RCC 7860 (cell line): ENCODE data around the gene MARK4.

Experiments used
- DNase-seq: peaks from one replicate; pipeline ENCODE4 v3.0.0-alpha.2; 2015; ENCODE audit warnings: low spot score
- FAIRE-seq: peaks from 2 replicates; lab custom pipeline; 2012; peaks lifted over from hg19 to GRCh38; lab: Jason Lieb, UNC

MARK4 gene

GRCh38 chr19:45271098-45271734 lies 20.1 kb downstream of the MARK4 start:
- DNase-seq (no peak), FAIRE-seq (no peak)

- DNase-seq (no peak), FAIRE-seq (no peak)
Observed at GRCh38 chr19:45271735-45272108, 20.7 kb downstream of the MARK4 start.

GRCh38 chr19:45273521-45273855 lies 22.4 kb downstream of the MARK4 start:
- FAIRE-seq = no peak
- no peak for DNase-seq

DNA sequence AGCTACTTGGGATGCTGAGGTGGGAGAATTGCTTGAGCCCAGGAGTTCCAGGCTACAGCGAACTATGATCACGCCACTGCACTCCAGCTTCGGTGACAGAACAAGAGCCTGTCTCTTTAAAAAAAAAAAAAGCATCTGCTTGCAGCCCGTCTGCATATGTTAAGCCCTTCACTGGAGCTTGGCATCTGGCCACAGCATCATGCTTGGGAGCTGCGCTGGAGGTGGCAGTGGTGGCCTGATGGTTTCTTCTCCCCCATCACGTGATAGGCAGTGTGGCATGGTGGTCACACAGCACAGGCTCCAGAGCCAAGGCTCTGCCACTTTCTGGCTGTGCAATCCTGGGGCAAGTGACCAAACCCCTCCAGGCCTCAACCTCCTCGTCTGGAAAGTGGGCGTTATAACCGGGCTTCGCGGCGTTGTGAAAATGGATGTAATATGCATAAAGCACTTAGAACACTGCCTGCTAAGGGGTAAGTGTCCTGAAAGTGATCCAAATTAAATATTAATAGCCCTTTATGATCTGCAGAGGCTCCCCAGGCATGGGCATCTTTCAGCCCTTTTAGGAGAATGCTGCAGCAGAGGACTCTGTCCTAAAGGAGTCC lies 24.4 kb downstream of the MARK4 start:
- DNase-seq = no peak

GRCh38 chr19:45276284-45276687 lies 25.2 kb downstream of the MARK4 start:
- FAIRE-seq = no peak

More for the DNA sequence above, 24.4 kb downstream of the MARK4 start:
- FAIRE-seq = no peak

DNA sequence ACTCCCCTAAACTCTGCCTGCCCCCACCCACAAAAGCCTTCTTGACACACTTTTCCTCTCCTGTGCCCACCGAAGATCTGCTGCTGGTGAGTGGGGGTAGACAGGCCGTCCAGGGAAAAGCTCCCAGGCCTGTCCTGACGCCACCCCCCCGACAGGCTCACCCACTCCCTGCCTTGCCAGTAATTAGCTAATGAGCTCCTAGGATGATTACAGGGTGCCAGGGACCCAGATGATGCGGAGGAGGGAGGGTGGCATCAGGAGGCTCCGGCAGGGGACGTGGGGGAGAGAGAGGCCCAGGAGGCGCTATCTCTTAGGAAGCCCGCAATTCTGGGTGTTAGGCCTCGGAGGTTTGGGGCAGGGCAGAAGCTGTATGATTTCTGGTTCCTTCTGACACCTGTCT lies 27.0 kb downstream of the MARK4 start:
- DNase-seq = no peak
- no peak for FAIRE-seq

More at GRCh38 chr19:45276284-45276687, 25.2 kb downstream of the MARK4 start:
- no peak for DNase-seq

- DNase-seq (no peak), FAIRE-seq (no peak)
Observed at GRCh38 chr19:45279587-45280192, 28.6 kb downstream of the MARK4 start.

- no peak for DNase-seq
- no peak for FAIRE-seq
Observed at GRCh38 chr19:45280471-45280961, 29.4 kb downstream of the MARK4 start.

DNA sequence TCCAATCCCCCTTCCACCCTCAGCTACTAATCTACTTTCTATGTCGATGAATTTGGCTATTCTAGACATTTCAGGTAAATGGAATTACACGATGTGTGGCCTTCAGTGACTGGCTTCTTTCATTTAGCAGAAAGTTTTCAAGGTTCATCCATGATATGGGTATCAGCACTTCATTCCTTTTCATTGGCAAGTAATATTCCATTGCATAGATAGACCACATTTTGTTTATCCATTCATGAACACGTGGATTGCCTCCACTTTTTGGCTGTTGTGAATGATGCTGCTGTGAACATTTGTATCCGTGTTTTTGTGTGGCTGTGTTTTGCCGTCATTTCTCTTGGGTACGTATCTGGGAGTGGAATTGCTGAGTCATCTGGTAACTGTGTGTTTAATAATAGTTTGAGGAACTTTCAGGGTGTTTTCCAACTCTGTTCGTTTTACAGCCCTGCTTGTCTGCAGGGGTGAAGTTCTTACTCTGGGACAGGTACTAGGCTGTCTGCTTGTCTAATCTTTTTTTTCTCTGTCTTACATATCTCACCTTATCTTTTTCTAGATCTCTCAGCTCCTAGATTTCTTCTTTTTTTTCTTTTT lies 32.5 kb downstream of the MARK4 start:
- DNase-seq = no peak
- no peak for FAIRE-seq

- FAIRE-seq (no peak), DNase-seq (no peak)
Observed at GRCh38 chr19:45290381-45290931, 39.4 kb downstream of the MARK4 start.

GRCh38 chr19:45291834-45292233 lies 40.8 kb downstream of the MARK4 start:
- DNase-seq = no peak
- FAIRE-seq = no peak

- DNase-seq = no peak
Observed at GRCh38 chr19:45293682-45294081, 42.6 kb downstream of the MARK4 start.

DNA sequence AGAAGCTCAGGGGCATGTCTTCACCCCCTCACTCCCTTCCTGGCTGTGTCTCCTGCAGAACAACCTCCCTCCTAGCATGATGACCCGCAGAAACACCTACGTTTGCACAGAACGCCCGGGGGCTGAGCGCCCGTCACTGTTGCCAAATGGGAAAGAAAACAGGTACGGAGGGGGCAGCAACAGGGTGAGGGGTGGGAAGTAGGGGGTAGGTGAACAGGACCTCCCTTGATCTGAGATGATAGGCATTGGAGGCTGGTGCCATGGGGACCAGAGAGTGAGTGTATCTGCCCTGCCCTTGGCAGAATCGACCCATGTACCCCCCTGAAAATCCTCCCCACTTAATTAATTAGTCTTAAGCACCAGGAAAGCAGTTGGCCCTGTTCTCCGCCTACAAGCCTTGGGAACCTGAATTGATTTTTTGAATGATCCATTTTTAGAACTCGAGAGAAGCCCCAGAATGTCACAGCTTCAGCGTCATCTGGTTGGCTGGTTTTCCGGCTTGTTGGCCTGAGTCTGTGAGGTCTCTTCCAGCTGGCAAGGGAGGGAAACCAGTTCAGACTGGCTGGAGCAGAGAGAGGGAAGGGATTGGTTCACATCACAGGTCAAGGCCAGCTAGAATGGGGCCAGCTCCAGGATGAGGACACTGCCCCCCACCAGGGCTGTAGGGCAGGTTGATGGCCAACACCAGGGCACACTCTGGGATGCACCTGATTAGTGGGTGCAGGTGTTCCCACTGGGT lies 43.4 kb downstream of the MARK4 start:
- no peak for FAIRE-seq

More at GRCh38 chr19:45293682-45294081, 42.6 kb downstream of the MARK4 start:
- no peak for FAIRE-seq

DNA sequence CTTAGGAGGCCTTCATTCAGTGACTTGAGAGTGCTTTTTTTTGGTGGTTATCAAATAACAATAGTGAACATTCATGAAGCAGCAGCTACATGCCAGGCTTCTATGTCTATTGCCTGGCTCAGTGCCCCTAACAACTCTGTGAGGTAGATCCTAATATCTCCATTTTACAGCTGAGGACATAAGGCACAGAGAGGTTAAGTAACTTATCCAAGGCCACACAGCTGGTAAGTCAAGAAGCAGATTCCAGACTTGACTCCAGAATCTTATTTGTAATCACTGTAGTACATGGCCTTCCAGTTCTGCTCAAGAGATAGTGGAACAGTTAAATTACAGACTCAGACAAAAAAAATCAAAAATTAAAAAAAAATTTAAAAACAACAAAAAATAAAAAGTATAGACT lies 44.8 kb downstream of the MARK4 start:
- no peak for FAIRE-seq

More for the DNA sequence above, 43.4 kb downstream of the MARK4 start:
- DNase-seq = no peak

GRCh38 chr19:45296355-45296754 lies 45.3 kb downstream of the MARK4 start:
- FAIRE-seq (no peak), DNase-seq (no peak)

More for the DNA sequence above, 44.8 kb downstream of the MARK4 start:
- DNase-seq = no peak

GRCh38 chr19:45297674-45298073 lies 46.6 kb downstream of the MARK4 start:
- FAIRE-seq = no peak

DNA sequence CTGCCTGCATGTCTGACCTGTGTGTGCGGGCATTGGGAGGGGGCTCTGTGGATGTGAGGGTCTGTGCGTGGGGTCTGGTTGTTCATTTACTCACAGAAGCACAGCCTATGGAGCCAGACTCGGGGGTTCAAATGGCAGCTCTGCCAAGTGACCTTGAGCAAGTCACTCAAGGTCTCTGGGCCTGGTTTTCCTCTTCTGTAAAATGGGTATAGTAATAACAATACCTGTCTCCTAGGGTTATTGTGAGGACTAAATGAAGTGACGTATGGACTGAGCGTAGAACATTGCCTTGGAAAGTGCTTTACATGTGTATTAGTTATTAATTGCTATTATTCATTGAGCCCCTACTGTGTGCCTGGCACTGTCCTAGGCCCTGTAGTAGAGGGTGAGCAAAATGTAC lies 47.2 kb downstream of the MARK4 start:
- DNase-seq = no peak
- FAIRE-seq = no peak

More at GRCh38 chr19:45297674-45298073, 46.6 kb downstream of the MARK4 start:
- no peak for DNase-seq

DNA sequence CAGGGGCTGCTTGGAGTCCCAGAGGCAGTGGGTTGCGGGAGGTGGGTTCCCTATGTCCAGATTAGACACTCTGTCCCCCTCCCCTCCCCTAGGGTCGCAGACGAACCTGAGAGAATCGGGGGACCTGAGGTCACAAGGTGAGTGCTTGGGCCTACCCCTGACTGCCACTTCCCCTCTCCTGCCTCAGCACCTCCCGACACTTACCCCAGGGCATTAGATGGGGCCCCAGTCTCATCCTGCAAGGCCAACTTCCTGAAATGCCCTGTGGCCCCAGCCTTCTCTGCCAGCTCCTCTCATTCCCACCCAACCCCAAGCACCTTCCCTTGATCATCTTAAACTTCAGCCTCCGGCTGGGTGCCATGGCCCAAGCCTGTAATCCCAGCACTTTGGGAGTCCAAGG lies 48.6 kb downstream of the MARK4 start:
- FAIRE-seq (no peak), DNase-seq (no peak)

- DNase-seq = no peak
- no peak for FAIRE-seq
Observed at GRCh38 chr19:45302416-45302815, 51.3 kb downstream of the MARK4 start.

DNA sequence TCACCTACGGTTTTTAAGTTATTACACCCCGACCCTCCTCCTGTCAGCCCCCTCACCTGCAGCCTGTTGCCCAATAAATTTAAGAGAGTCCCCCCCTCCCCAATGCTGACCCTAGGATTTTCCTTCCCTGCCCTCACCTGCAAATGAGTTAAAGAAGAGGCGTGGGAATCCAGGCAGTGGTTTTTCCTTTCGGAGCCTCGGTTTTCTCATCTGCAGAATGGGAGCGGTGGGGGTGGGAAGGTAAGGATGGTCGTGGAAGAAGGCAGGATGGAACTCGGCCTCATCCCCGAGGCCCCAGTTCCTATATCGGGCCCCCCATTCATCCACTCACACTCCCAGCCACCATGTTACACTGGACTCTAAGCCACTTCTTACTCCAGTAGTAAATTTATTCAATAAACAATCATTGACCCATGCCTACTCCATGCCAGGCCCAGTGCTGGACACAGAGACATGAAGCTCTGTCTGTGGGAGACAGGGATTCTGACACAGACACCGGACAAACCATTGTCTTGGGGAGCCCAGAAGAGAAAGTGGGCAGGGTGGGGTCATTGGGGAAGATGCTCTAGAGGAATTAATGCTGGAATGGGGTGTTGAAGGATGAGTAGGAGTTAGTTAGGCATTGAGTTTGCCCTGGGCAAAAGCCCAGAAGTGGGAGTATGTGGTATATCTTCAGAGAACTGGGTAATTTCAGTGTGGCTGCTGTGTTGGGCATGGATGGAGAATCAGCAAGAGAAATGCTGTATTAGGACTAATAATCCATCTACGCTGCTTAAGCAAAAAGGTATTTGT lies 52.4 kb downstream of the MARK4 start:
- DNase-seq (no peak), FAIRE-seq (no peak)
